ENCODE results near the gene RCN1. TPM values are rescaled to one million over a fixed set of nuclear protein-coding genes. Genes with fewer than 3 reads are reported as not detected.

The RCN1 gene
- total RNA-seq (2014; rRNA removed; shearing (Covaris generic)) (483 and 534 TPM in 2 replicates), polyA plus RNA-seq (2016; fragmentation: Nextera tagmentation; extraction: Ambion mirVana) (557 and 558 TPM in 2 replicates)

- peaks cover 10% of the 10 kb centered on the region; the same call in 1 of the 2 replicates for H4K20me1 ChIP-seq (ENCODE audit: insufficient read depth)
- DNase-seq = peak; percentile 85
Measured at GRCh38 chr11:32090545-32091370, at the start of gene RCN1. TSS of gene RCN1 (plus strand) at chr11:32091074. CDS start at chr11:32091197, 123 bp downstream.

GRCh38 chr11:32043737-32044136 lies 47.1 kb upstream of the RCN1 start:
- in situ Hi-C loops (cut with MboI) = no loop called here
- WGBS, 2 experiments (ENCODE audit: low coverage in 1 of 2, low lambda C conversion rate in 2 of 2, missing lambda C conversion rate in 2 of 2) = 36 to 43% methylated on average over 1 of the region's 1 CpG
- no peaks in the 10 kb centered on the region for H3K4me1 ChIP-seq (ENCODE audit: insufficient read depth)
- no peak overlapping the region for H3K4me2 ChIP-seq (ENCODE audit: unreplicated experiment)
- no peaks in the 10 kb centered on the region for H3K9me3 ChIP-seq (ENCODE audit: low read depth)
- no peaks in the 10 kb centered on the region for H3K27me3 ChIP-seq (replicated peaks; ENCODE audit: insufficient read depth)
- no peak overlapping the region for H3K4me3 ChIP-seq
- H3K9me2 ChIP-seq (ENCODE audit: insufficient read depth) = no peaks in the 10 kb centered on the region
- no peak overlapping the region for H3K27ac ChIP-seq
- H4K20me1 ChIP-seq (ENCODE audit: insufficient read depth) = no peaks in the 10 kb centered on the region
- H3K36me3 ChIP-seq (ENCODE audit: low read depth) = no peaks in the 10 kb centered on the region
- H3K9ac ChIP-seq = no peak overlapping the region
- no peaks in the 10 kb centered on the region for H3K79me2 ChIP-seq (ENCODE audit: insufficient read depth)
- H3F3A ChIP-seq (ENCODE audit: insufficient read depth) = no peaks in the 10 kb centered on the region
- no peak for TF ChIP-seq EZH2 (IDR thresholded peaks at IDR 0.05; ENCODE audit: insufficient read depth, poor library complexity, severe bottlenecking)
- no peak for TF ChIP-seq EZH2phosphoT487 (IDR thresholded peaks at IDR 0.05; ENCODE audit: insufficient read depth, low read depth)
- DNase-seq = no peak
- H2AFZ ChIP-seq = no peak overlapping the region

More at GRCh38 chr11:32090545-32091370, at the start of gene RCN1:
- peaks cover 45% of the 10 kb centered on the region for H3K79me2 ChIP-seq (ENCODE audit: insufficient read depth)
- peaks cover 65% of the 10 kb centered on the region for H3F3A ChIP-seq (ENCODE audit: insufficient read depth)
- peak within 1 kb of the TSS; percentile 97 for H3K9ac ChIP-seq
- peaks cover 46% of the 10 kb centered on the region for H3K4me1 ChIP-seq (ENCODE audit: insufficient read depth)
- WGBS, 2 experiments (ENCODE audit: low coverage in 1 of 2, low lambda C conversion rate in 2 of 2, missing lambda C conversion rate in 2 of 2) = 2 to 3% methylated on average over 73 to 76 of the region's 79 CpGs
- no peaks in the 10 kb centered on the region for H3K36me3 ChIP-seq (ENCODE audit: low read depth)
- in situ Hi-C loops (cut with MboI) = no loop called here
- peak within 1 kb of the TSS; percentile 92 for H3K27ac ChIP-seq
- no peak for TF ChIP-seq EZH2phosphoT487 (IDR thresholded peaks at IDR 0.05; ENCODE audit: insufficient read depth, low read depth)
- no peak for TF ChIP-seq EZH2 (IDR thresholded peaks at IDR 0.05; ENCODE audit: insufficient read depth, poor library complexity, severe bottlenecking)
- H3K27me3 ChIP-seq (replicated peaks; ENCODE audit: insufficient read depth) = no peaks in the 10 kb centered on the region
- no peaks in the 10 kb centered on the region for H3K9me2 ChIP-seq (ENCODE audit: insufficient read depth)
- peak within 1 kb of the TSS; percentile 86 for H3K4me2 ChIP-seq (ENCODE audit: unreplicated experiment)
- H3K4me3 ChIP-seq = peak within 1 kb of the TSS; percentile 85
- H3K9me3 ChIP-seq (ENCODE audit: low read depth) = no peaks in the 10 kb centered on the region
- peak within 1 kb of the TSS; percentile 75 for H2AFZ ChIP-seq

DNA sequence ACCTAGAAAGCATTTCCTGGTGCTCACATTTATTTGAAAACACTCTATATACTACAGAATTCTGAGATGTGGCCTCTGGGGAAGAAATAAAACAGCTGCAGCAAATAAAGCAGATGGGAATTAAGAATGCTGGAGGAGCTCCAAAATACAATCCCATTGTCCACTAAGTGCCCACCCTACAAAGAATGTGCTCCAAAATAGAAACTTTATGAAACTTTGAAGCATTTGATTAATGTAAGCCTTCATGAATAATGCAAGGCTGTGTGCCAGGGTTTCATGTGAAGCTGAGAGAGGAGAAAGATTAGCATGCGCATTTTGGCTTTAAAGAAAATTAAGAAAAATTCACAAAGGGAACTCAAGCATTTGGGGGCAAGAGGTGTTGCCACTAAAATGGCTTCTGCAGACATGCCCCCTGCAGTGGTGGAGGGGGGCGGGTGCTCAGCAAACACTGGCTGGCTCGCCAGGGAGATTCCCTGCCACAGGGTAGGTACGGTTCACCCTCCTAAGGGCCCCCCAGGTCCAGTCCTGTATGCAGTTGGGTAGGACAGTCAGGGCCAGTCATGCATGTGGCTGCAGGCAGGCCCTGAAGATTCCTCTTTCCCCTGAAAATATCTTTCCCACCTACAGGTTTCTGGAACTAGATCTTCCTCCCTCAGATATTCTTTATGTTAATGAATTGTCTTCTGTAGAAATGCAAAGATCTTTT lies 46.6 kb upstream of the RCN1 start:
- 78 to 79% methylated on average over 4 of the region's 4 CpGs for WGBS, 2 experiments (ENCODE audit: low coverage in 1 of 2, low lambda C conversion rate in 2 of 2, missing lambda C conversion rate in 2 of 2)
- no peak for DNase-seq

DNA sequence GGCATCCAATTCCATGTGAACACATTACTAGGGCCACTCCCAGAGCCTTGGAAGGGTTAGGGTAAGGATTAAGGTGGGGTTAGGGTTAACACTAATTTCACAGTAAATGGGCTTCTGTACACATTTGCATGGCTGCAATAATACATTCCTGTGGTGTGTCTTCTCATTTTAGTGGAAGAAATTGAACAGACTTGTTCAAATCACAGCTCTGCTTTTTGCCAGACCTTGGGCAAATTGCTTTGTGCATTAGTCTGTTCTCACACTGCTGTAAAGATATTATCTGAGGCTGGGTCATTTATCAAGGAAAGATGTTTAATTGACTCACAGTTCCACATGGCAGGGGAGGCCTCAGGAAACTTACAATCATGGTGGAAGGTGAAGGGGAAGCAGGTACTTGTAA lies 45.4 kb upstream of the RCN1 start:
- in situ Hi-C loops (cut with MboI) = no loop called here
- no peak for DNase-seq
- Histone ChIP-seq H3K79me2 (ENCODE audit: insufficient read depth) (no peaks in the 10 kb centered on the region), H3K9me2 (ENCODE audit: insufficient read depth) (no peaks in the 10 kb centered on the region), H3K4me1 (ENCODE audit: insufficient read depth) (no peaks in the 10 kb centered on the region), H3K9ac (no peak overlapping the region), H3F3A (ENCODE audit: insufficient read depth) (no peaks in the 10 kb centered on the region), H3K4me2 (ENCODE audit: unreplicated experiment) (no peak overlapping the region), H4K20me1 (ENCODE audit: insufficient read depth) (no peaks in the 10 kb centered on the region), H3K27ac (no peak overlapping the region), H3K36me3 (ENCODE audit: low read depth) (no peaks in the 10 kb centered on the region), H3K27me3 (replicated peaks; ENCODE audit: insufficient read depth) (no peaks in the 10 kb centered on the region), H3K4me3 (no peak overlapping the region), H2AFZ (no peak overlapping the region), H3K9me3 (ENCODE audit: low read depth) (no peaks in the 10 kb centered on the region)
- TF ChIP-seq EZH2 (IDR thresholded peaks at IDR 0.05; ENCODE audit: insufficient read depth, poor library complexity, severe bottlenecking) (no peak), EZH2phosphoT487 (IDR thresholded peaks at IDR 0.05; ENCODE audit: insufficient read depth, low read depth) (no peak)

More for the DNA sequence above, 46.6 kb upstream of the RCN1 start:
- H2AFZ ChIP-seq = no peak overlapping the region
- in situ Hi-C loops (cut with MboI) = no loop called here
- no peaks in the 10 kb centered on the region for H3K27me3 ChIP-seq (replicated peaks; ENCODE audit: insufficient read depth)
- H3F3A ChIP-seq (ENCODE audit: insufficient read depth) = no peaks in the 10 kb centered on the region
- no peak overlapping the region for H3K27ac ChIP-seq
- H3K9me2 ChIP-seq (ENCODE audit: insufficient read depth) = no peaks in the 10 kb centered on the region
- H3K9ac ChIP-seq = no peak overlapping the region
- H3K9me3 ChIP-seq (ENCODE audit: low read depth) = no peaks in the 10 kb centered on the region
- no peak overlapping the region for H3K4me2 ChIP-seq (ENCODE audit: unreplicated experiment)
- H3K79me2 ChIP-seq (ENCODE audit: insufficient read depth) = no peaks in the 10 kb centered on the region
- H3K36me3 ChIP-seq (ENCODE audit: low read depth) = no peaks in the 10 kb centered on the region
- H3K4me3 ChIP-seq = no peak overlapping the region
- TF ChIP-seq EZH2 (IDR thresholded peaks at IDR 0.05; ENCODE audit: insufficient read depth, poor library complexity, severe bottlenecking) (no peak), EZH2phosphoT487 (IDR thresholded peaks at IDR 0.05; ENCODE audit: insufficient read depth, low read depth) (no peak)
- no peaks in the 10 kb centered on the region for H4K20me1 ChIP-seq (ENCODE audit: insufficient read depth)
- H3K4me1 ChIP-seq (ENCODE audit: insufficient read depth) = no peaks in the 10 kb centered on the region
